Astrocyte of the spinal cord (primary cell): Measurements from ENCODE around the gene GLT6D1.

ENCODE experiments used
- DNase-seq: peaks from one replicate; pipeline ENCODE4 v3.0.0; 2011; ENCODE audit warnings: low read depth, low spot score
- H3K4me3 ChIP-seq: 2 replicates; pipeline ENCODE4 v1.5.1; 2011; ENCODE audit warnings: low read depth, mild to moderate bottlenecking, low read length, moderate library complexity
- CTCF ChIP-seq: IDR thresholded peaks from 2 replicates; pipeline ENCODE4 v1.5.1; 2012; ENCODE audit warnings: low read depth, mild to moderate bottlenecking, low read length, inconsistent platforms
- in situ Hi-C: cut with HindIII; loops from 2 replicates; pipeline ENCODE4 v1.10.0; 2017; ENCODE audit warnings: low sequenced_read_pairs

The GLT6D1 gene

DNA sequence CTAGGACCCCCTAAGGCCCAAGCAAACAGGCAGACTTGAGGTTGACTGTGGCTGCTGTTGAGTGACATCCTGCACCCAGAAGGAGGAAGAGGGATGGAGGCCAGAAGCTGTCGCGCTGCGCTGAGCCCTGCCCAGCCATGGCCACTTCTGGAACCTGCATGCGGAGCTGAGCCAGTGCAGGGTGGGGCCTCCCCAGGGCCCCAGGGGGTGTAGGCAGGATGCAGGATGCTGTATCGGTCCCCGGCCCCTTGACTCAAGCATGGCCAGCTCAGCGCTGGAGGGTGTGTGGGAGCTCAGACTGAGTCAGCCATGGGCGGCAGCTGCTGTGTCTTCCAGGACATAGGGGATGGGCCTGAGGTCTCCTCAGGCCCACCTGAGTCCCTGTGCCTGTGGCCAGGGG is 26.9 kb downstream of the GLT6D1 start:
- no peak for TF ChIP-seq CTCF
- DNase-seq = no peak
- H3K4me3 ChIP-seq = no peak overlapping the region
- in situ Hi-C loops = no loop called here

GRCh38 chr9:135611875-135612209 is 27.5 kb downstream of the GLT6D1 start:
- H3K4me3 ChIP-seq = no peak overlapping the region
- no peak for TF ChIP-seq CTCF
- in situ Hi-C loops = no loop called here
- no peak for DNase-seq

- H3K4me3 ChIP-seq = no peak overlapping the region
- no peak for TF ChIP-seq CTCF
- in situ Hi-C loops = no loop called here
- no peak for DNase-seq
Measured at GRCh38 chr9:135611142-135611874, 28.0 kb downstream of the GLT6D1 start.

GRCh38 chr9:135610290-135611141 is 28.8 kb downstream of the GLT6D1 start:
- no peak overlapping the region for H3K4me3 ChIP-seq
- in situ Hi-C loops = no loop called here
- no peak for TF ChIP-seq CTCF
- DNase-seq = no peak

- TF ChIP-seq CTCF = no peak
- DNase-seq = no peak
- in situ Hi-C loops = no loop called here
- H3K4me3 ChIP-seq = no peak overlapping the region
Measured at GRCh38 chr9:135609366-135609955, 29.9 kb downstream of the GLT6D1 start.

DNA sequence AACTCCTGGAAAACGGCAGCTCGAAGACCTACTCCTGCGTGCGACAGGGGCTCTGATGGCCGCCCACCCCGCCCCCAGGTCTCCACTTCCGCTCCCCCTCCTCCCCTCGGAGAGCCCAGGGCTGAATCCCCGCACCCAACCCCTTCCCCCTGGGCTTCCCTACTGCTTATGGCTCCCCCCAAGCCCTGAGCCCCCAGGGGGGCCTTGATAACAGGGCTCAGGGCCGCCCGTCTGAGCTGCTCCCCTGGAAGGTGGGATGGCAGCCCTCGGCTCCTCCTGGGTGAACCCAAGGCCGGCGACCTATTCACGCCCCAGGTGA is 30.4 kb downstream of the GLT6D1 start:
- in situ Hi-C loops = no loop called here

More for the DNA sequence above, 30.4 kb downstream of the GLT6D1 start:
- no peak for TF ChIP-seq CTCF
- no peak for DNase-seq
- H3K4me3 ChIP-seq = no peak overlapping the region
